Natural killer cell (primary cell): ENCODE data around the gene MAPRE2. TPM values are rescaled to one million over a fixed set of nuclear protein-coding genes. Genes with fewer than 3 reads are reported as not detected.
A peak's percentile ranks its signal among the peaks of the same experiment; 100 is the strongest.

ENCODE experiments used
- ATAC-seq, 3 donors: fragments of 150-1000 bp in 2 of 3; fragments of 200-7000 bp in 1 of 3; cut with Tn5 transposase; 1 replicate in 1 of 3; 2 replicates in 2 of 3; pipeline ENCODE4 v1.10.0; 2021; ENCODE audit warnings: mild to moderate bottlenecking in 2 of 3, moderate library complexity in 2 of 3
- DNase-seq, 2 donors: peaks; one replicate each; pipeline versions ENCODE4 v3.0.0 to v3.0.0-alpha.2; 2013 to 2021; ENCODE audit warnings: mixed read lengths in 1 of 2
- H3K27ac ChIP-seq: one replicate; pipeline ENCODE4 v1.5.1; 2013; ENCODE audit warnings: mild to moderate bottlenecking, low read length
- H3K27me3 ChIP-seq: one replicate; pipeline ENCODE4 v1.6.1; 2013; ENCODE audit warnings: low read length; ENCODE audit not compliant: control insufficient read depth, insufficient read depth
- H3K36me3 ChIP-seq: one replicate; pipeline ENCODE4 v1.6.1; 2013; ENCODE audit warnings: low read length; ENCODE audit not compliant: control insufficient read depth, insufficient read depth
- H3K4me1 ChIP-seq: one replicate; pipeline ENCODE4 v1.6.1; 2013; ENCODE audit warnings: low read length; ENCODE audit not compliant: control insufficient read depth, insufficient read depth
- H3K4me3 ChIP-seq: one replicate; pipeline ENCODE4 v1.5.1; 2013; ENCODE audit warnings: low read length
- H3K9me3 ChIP-seq: one replicate; pipeline ENCODE4 v1.6.1; 2013; ENCODE audit warnings: low read length; ENCODE audit not compliant: control insufficient read depth, insufficient read depth
- H3K27ac Mint-ChIP-seq, 2 donors: one replicate each; pipeline ENCODE4 v1.8.0; 2022; ENCODE audit warnings: mild to moderate bottlenecking in 2 of 2, mixed read lengths in 2 of 2, moderate library complexity in 1 of 2
- H3K27me3 Mint-ChIP-seq, 2 donors: one replicate each; pipeline ENCODE4 v1.8.0; 2022; ENCODE audit warnings: low read depth in 2 of 2, mixed read lengths in 2 of 2
- H3K36me3 Mint-ChIP-seq: one replicate; pipeline ENCODE4 v1.8.0; 2022; ENCODE audit warnings: mixed read lengths
- H3K4me1 Mint-ChIP-seq, 2 donors: one replicate each; pipeline ENCODE4 v1.8.0; 2022; ENCODE audit warnings: mixed read lengths in 2 of 2
- H3K4me3 Mint-ChIP-seq: one replicate; pipeline ENCODE4 v1.8.0; 2022; ENCODE audit warnings: mild to moderate bottlenecking, moderate library complexity, mixed read lengths
- H3K9me3 Mint-ChIP-seq, 2 donors: one replicate each; pipeline ENCODE4 v1.8.0; 2022; ENCODE audit warnings: mixed read lengths in 2 of 2
- WGBS: methylation state at CpG from one replicate; pipeline ENCODE4 v1.1.7; 2013; ENCODE audit warnings: missing lambda C conversion rate; ENCODE audit not compliant: insufficient coverage; 5-methylcytosine and 5-hydroxymethylcytosine counted together
- intact Hi-C: fragments of 100-400 bp; cut with micrococcal nuclease; formaldehyde crosslinking; loops from one replicate; pipeline ENCODE4 v1.14.2; 2022
- total RNA-seq, 4 donors: library from RNA; stranded (reverse); fragments of 120-200 nt in 1 of 4; gene quantifications; one replicate each; pipeline versions ENCODE4 v1.2.3 to v1.2.4, GENCODE V29; 2013 to 2022
- TF ChIP-seq, protein P1 (sequence below): fragments of 200-600 bp; IDR thresholded peaks from one replicate; pipeline ENCODE4 v1.8.0; 2022; ENCODE audit warnings: antibody characterized with exemption

MAPRE2 gene
- total RNA-seq, 3 donors from 2014 or later (not counting 1 experiment from before 2014, with no cell fraction given), result 159 to 283 (median 207) TPM

DNA sequence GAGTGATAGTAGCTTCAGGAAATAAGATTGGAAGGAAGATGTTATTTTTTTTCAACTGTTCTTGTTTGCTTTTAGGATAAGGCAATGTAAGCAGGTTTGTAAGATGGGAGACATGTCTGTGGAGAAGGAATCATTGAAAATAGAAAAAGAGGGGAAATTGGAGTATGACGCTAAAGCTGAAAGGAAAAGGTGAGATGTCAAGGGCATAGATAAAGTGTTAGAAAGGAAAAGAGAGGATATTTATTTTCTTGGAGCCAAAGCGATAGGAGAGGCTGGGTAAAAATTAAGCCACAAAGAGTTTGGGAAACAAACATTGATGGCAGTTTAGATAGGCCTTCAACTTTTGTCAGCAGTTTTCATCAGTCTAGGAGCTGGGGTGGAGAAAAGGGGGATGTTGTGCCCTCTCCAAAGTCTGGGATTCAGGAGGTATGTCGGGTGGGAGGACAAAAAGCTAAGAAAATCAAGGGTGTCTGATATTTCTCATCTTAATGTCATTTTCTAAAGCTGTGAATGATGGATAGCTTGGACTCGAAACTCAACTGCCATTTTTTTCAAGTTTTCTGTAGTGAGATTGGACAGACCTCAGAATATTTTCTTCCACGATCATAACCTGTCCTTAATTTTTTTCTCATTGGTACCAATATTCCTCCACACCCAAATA lies 63.3 kb downstream of the MAPRE2 start:
- intact Hi-C loops, result no loop called here
- H3K27me3 Mint-ChIP-seq, result no peaks in the 10 kb centered on the region
- 97% methylated on average over 5 of the region's 5 CpGs for WGBS

GRCh38 chr18:35106013-35106844 lies 65.0 kb downstream of the MAPRE2 start:
- peak overlapping the region; percentile 73 for H3K27ac ChIP-seq
- intact Hi-C loops, result loop anchor here (1.0 to 2.0 kb wide), 3 partner anchors 27 to 64 kb away; no protein-coding TSS in a partner anchor

More for the DNA sequence above, 63.3 kb downstream of the MAPRE2 start:
- TF ChIP-seq, protein P1, sequence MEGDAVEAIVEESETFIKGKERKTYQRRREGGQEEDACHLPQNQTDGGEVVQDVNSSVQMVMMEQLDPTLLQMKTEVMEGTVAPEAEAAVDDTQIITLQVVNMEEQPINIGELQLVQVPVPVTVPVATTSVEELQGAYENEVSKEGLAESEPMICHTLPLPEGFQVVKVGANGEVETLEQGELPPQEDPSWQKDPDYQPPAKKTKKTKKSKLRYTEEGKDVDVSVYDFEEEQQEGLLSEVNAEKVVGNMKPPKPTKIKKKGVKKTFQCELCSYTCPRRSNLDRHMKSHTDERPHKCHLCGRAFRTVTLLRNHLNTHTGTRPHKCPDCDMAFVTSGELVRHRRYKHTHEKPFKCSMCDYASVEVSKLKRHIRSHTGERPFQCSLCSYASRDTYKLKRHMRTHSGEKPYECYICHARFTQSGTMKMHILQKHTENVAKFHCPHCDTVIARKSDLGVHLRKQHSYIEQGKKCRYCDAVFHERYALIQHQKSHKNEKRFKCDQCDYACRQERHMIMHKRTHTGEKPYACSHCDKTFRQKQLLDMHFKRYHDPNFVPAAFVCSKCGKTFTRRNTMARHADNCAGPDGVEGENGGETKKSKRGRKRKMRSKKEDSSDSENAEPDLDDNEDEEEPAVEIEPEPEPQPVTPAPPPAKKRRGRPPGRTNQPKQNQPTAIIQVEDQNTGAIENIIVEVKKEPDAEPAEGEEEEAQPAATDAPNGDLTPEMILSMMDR, result no peak
- H3K9me3 Mint-ChIP-seq, result no peaks in the 10 kb centered on the region
- peaks cover 42 to 67% of the 10 kb centered on the region in 2 donors for H3K4me1 Mint-ChIP-seq
- Histone ChIP-seq H3K4me3 (no peak overlapping the region), H3K27ac (no peak overlapping the region), H3K27me3 (no peaks in the 10 kb centered on the region), H3K36me3 (peaks cover 29% of the 10 kb centered on the region), H3K4me1 (no peaks in the 10 kb centered on the region), H3K9me3 (no peaks in the 10 kb centered on the region)
- ATAC-seq (no peak), DNase-seq (no peak)
- H3K27ac Mint-ChIP-seq, result no peak overlapping the region
- no peak overlapping the region for H3K4me3 Mint-ChIP-seq
- H3K36me3 Mint-ChIP-seq, result peaks cover 10% of the 10 kb centered on the region

GRCh38 chr18:35106845-35107148 lies 65.6 kb downstream of the MAPRE2 start:
- TF ChIP-seq, protein P1, result no peak
- peak; percentile 76 to 88 (median 84) for ATAC-seq
- Histone ChIP-seq H3K36me3 (peaks cover 23% of the 10 kb centered on the region), H3K4me3 (no peak overlapping the region), H3K27ac (peak overlapping the region; percentile 73), H3K4me1 (no peaks in the 10 kb centered on the region), H3K27me3 (no peaks in the 10 kb centered on the region), H3K9me3 (no peaks in the 10 kb centered on the region)
- H3K4me1 Mint-ChIP-seq, result peaks cover 51 to 73% of the 10 kb centered on the region in 2 donors
- no CpG with 5 or more reads among the region's 2 CpGs for WGBS
- DNase-seq, result peak in 1 of 2 donors; percentile 57
- intact Hi-C loops, result loop anchor here (1.0 to 2.0 kb wide), 3 partner anchors 26 to 64 kb away; no protein-coding TSS in a partner anchor
- H3K27ac Mint-ChIP-seq, result no peak overlapping the region
- no peaks in the 10 kb centered on the region for H3K27me3 Mint-ChIP-seq
- H3K9me3 Mint-ChIP-seq, result no peaks in the 10 kb centered on the region
- H3K4me3 Mint-ChIP-seq, result peak overlapping the region; percentile 28
- peaks cover 7% of the 10 kb centered on the region for H3K36me3 Mint-ChIP-seq

More at GRCh38 chr18:35106013-35106844, 65.0 kb downstream of the MAPRE2 start:
- Histone ChIP-seq H3K4me1 (no peaks in the 10 kb centered on the region), H3K4me3 (no peak overlapping the region), H3K36me3 (peaks cover 23% of the 10 kb centered on the region), H3K27me3 (no peaks in the 10 kb centered on the region), H3K9me3 (no peaks in the 10 kb centered on the region)
- peak; percentile 70 to 83 (median 81) for ATAC-seq
- H3K9me3 Mint-ChIP-seq, result no peaks in the 10 kb centered on the region
- peak overlapping the region; percentile 28 for H3K4me3 Mint-ChIP-seq
- 46% methylated on average over 2 of the region's 4 CpGs for WGBS
- H3K27me3 Mint-ChIP-seq, result no peaks in the 10 kb centered on the region
- peak in 1 of 2 donors; percentile 54 for DNase-seq
- peaks cover 51 to 72% of the 10 kb centered on the region in 2 donors for H3K4me1 Mint-ChIP-seq
- TF ChIP-seq, protein P1, result no peak
- H3K36me3 Mint-ChIP-seq, result peaks cover 10% of the 10 kb centered on the region
- H3K27ac Mint-ChIP-seq, result no peak overlapping the region
